Natural killer cell (primary cell): ENCODE data around the gene SLC6A15. TPM values are rescaled to one million over a fixed set of nuclear protein-coding genes. Genes with fewer than 3 reads are reported as not detected.

ENCODE experiments used
- ATAC-seq, 3 donors: fragments of 150-1000 bp in 2 of 3; fragments of 200-7000 bp in 1 of 3; cut with Tn5 transposase; 1 replicate in 1 of 3; 2 replicates in 2 of 3; pipeline ENCODE4 v1.10.0; 2021; ENCODE audit warnings: mild to moderate bottlenecking in 2 of 3, moderate library complexity in 2 of 3
- DNase-seq, 2 donors: peaks; one replicate each; pipeline versions ENCODE4 v3.0.0 to v3.0.0-alpha.2; 2013 to 2021; ENCODE audit warnings: mixed read lengths in 1 of 2
- H3K27ac ChIP-seq: one replicate; pipeline ENCODE4 v1.5.1; 2013; ENCODE audit warnings: mild to moderate bottlenecking, low read length
- H3K27me3 ChIP-seq: one replicate; pipeline ENCODE4 v1.6.1; 2013; ENCODE audit warnings: low read length; ENCODE audit not compliant: control insufficient read depth, insufficient read depth
- H3K36me3 ChIP-seq: one replicate; pipeline ENCODE4 v1.6.1; 2013; ENCODE audit warnings: low read length; ENCODE audit not compliant: control insufficient read depth, insufficient read depth
- H3K4me1 ChIP-seq: one replicate; pipeline ENCODE4 v1.6.1; 2013; ENCODE audit warnings: low read length; ENCODE audit not compliant: control insufficient read depth, insufficient read depth
- H3K4me3 ChIP-seq: one replicate; pipeline ENCODE4 v1.5.1; 2013; ENCODE audit warnings: low read length
- H3K9me3 ChIP-seq: one replicate; pipeline ENCODE4 v1.6.1; 2013; ENCODE audit warnings: low read length; ENCODE audit not compliant: control insufficient read depth, insufficient read depth
- H3K27ac Mint-ChIP-seq, 2 donors: one replicate each; pipeline ENCODE4 v1.8.0; 2022; ENCODE audit warnings: mild to moderate bottlenecking in 2 of 2, mixed read lengths in 2 of 2, moderate library complexity in 1 of 2
- H3K27me3 Mint-ChIP-seq, 2 donors: one replicate each; pipeline ENCODE4 v1.8.0; 2022; ENCODE audit warnings: low read depth in 2 of 2, mixed read lengths in 2 of 2
- H3K36me3 Mint-ChIP-seq: one replicate; pipeline ENCODE4 v1.8.0; 2022; ENCODE audit warnings: mixed read lengths
- H3K4me1 Mint-ChIP-seq, 2 donors: one replicate each; pipeline ENCODE4 v1.8.0; 2022; ENCODE audit warnings: mixed read lengths in 2 of 2
- H3K4me3 Mint-ChIP-seq: one replicate; pipeline ENCODE4 v1.8.0; 2022; ENCODE audit warnings: mild to moderate bottlenecking, moderate library complexity, mixed read lengths
- H3K9me3 Mint-ChIP-seq, 2 donors: one replicate each; pipeline ENCODE4 v1.8.0; 2022; ENCODE audit warnings: mixed read lengths in 2 of 2
- CTCF ChIP-seq: fragments of 200-600 bp; IDR thresholded peaks from one replicate; pipeline ENCODE4 v1.8.0; 2022; ENCODE audit warnings: antibody characterized with exemption
- WGBS: methylation state at CpG from one replicate; pipeline ENCODE4 v1.1.7; 2013; ENCODE audit warnings: missing lambda C conversion rate; ENCODE audit not compliant: insufficient coverage; 5-methylcytosine and 5-hydroxymethylcytosine counted together
- intact Hi-C: fragments of 100-400 bp; cut with micrococcal nuclease; formaldehyde crosslinking; loops from one replicate; pipeline ENCODE4 v1.14.2; 2022
- total RNA-seq, 4 donors: library from RNA; stranded (reverse); fragments of 120-200 nt in 1 of 4; gene quantifications; one replicate each; pipeline versions ENCODE4 v1.2.3 to v1.2.4, GENCODE V29; 2013 to 2022

The SLC6A15 gene
- total RNA-seq, 3 donors from 2014 or later (not counting 1 experiment from before 2014, with no cell fraction given) = not detected

- Mint-ChIP-seq H3K36me3 (no peaks in the 10 kb centered on the region), H3K4me3 (no peak overlapping the region), H3K27me3 (no peaks in the 10 kb centered on the region), H3K4me1 (no peaks in the 10 kb centered on the region), H3K9me3 (peaks cover 0 to 5% of the 10 kb centered on the region in 2 donors), H3K27ac (no peak overlapping the region)
- no peak for DNase-seq
- Histone ChIP-seq H3K9me3 (no peaks in the 10 kb centered on the region), H3K27me3 (no peaks in the 10 kb centered on the region), H3K4me3 (no peak overlapping the region), H3K4me1 (no peaks in the 10 kb centered on the region), H3K27ac (no peak overlapping the region), H3K36me3 (no peaks in the 10 kb centered on the region)
- no peak for TF ChIP-seq CTCF
- no CpG with 5 or more reads among the region's 1 CpG for WGBS
- no peak for ATAC-seq
- intact Hi-C loops = no loop called here
Observed at GRCh38 chr12:84810611-84811010, 102.0 kb downstream of the SLC6A15 start.

Other genes starting within 250 kb of the SLC6A15 start
- not detected for gene TSPAN19, start 123.5 kb upstream of the SLC6A15 start, total RNA-seq
- gene LRRIQ1, start 123.6 kb upstream of the SLC6A15 start, total RNA-seq = not detected